Parathyroid adenoma (tissue), 2 donors: ENCODE data around the gene PDE10A.
A peak's percentile ranks its signal among the peaks of the same experiment; 100 is the strongest.

ENCODE experiments used
- H2AFZ ChIP-seq: fragments of 300-600 bp; sonication (generic); one replicate; pipeline ENCODE4 v1.7.0; 2017; ENCODE audit warnings: antibody characterized with exemption, mild to moderate bottlenecking
- H3K27ac ChIP-seq: fragments of 300-600 bp; sonication (generic); one replicate; pipeline ENCODE4 v1.7.0; 2017
- H3K27me3 ChIP-seq: fragments of 300-600 bp; sonication (generic); one replicate; pipeline ENCODE4 v1.7.0; 2017; ENCODE audit warnings: low read length; ENCODE audit not compliant: control insufficient read depth, insufficient read depth
- H3K36me3 ChIP-seq: fragments of 300-600 bp; sonication (generic); one replicate; pipeline ENCODE4 v1.7.0; 2017; ENCODE audit warnings: low read length; ENCODE audit not compliant: control insufficient read depth, insufficient read depth
- H3K4me1 ChIP-seq: fragments of 300-600 bp; sonication (generic); one replicate; pipeline ENCODE4 v1.7.0; 2017; ENCODE audit warnings: control low read depth
- H3K4me2 ChIP-seq: fragments of 300-600 bp; sonication (generic); one replicate; pipeline ENCODE4 v1.7.0; 2017; ENCODE audit warnings: low read length
- H3K4me3 ChIP-seq: fragments of 300-600 bp; sonication (generic); one replicate; pipeline ENCODE4 v1.7.0; 2017; ENCODE audit warnings: low read depth, low read length
- H3K79me2 ChIP-seq: fragments of 300-600 bp; sonication (generic); one replicate; pipeline ENCODE4 v1.7.0; 2017; ENCODE audit warnings: control low read depth
- H3K9ac ChIP-seq: fragments of 300-600 bp; sonication (generic); one replicate; pipeline ENCODE4 v1.7.0; 2017; ENCODE audit warnings: mild to moderate bottlenecking
- H3K9me3 ChIP-seq: fragments of 300-600 bp; sonication (generic); one replicate; pipeline ENCODE4 v1.7.0; 2017; ENCODE audit warnings: low read length; ENCODE audit not compliant: control insufficient read depth
- CTCF ChIP-seq: fragments of 300-600 bp; sonication (generic); IDR thresholded peaks from one replicate; pipeline ENCODE4 v1.7.0; 2017; ENCODE audit warnings: antibody characterized with exemption, mild to moderate bottlenecking
- donor health status: primary hyperparathyroidism.

Gene PDE10A

GRCh38 chr6:165653196-165653595 lies 9.8 kb downstream of the PDE10A start:
- no peaks in the 10 kb centered on the region for H3K36me3 ChIP-seq
- no peak for TF ChIP-seq CTCF
- H3K27ac ChIP-seq = no peak overlapping the region
- no peak overlapping the region for H2AFZ ChIP-seq
- no peaks in the 10 kb centered on the region for H3K79me2 ChIP-seq
- no peaks in the 10 kb centered on the region for H3K27me3 ChIP-seq
- H3K4me2 ChIP-seq = no peak overlapping the region
- no peak overlapping the region for H3K9ac ChIP-seq
- no peak overlapping the region for H3K4me3 ChIP-seq
- no peaks in the 10 kb centered on the region for H3K9me3 ChIP-seq
- H3K4me1 ChIP-seq = no peaks in the 10 kb centered on the region

GRCh38 chr6:165652766-165653165 lies 10.3 kb downstream of the PDE10A start:
- Histone ChIP-seq H2AFZ (no peak overlapping the region), H3K9me3 (no peaks in the 10 kb centered on the region), H3K9ac (no peak overlapping the region), H3K36me3 (no peaks in the 10 kb centered on the region), H3K79me2 (no peaks in the 10 kb centered on the region), H3K27me3 (no peaks in the 10 kb centered on the region), H3K4me1 (no peaks in the 10 kb centered on the region), H3K4me2 (no peak overlapping the region), H3K27ac (no peak overlapping the region), H3K4me3 (no peak overlapping the region)
- TF ChIP-seq CTCF = no peak

GRCh38 chr6:165649166-165650137 lies 13.6 kb downstream of the PDE10A start:
- peak overlapping the region; percentile 2 for H3K27ac ChIP-seq
- no peaks in the 10 kb centered on the region for H3K9me3 ChIP-seq
- no peaks in the 10 kb centered on the region for H3K36me3 ChIP-seq
- peak overlapping the region; percentile 21 for H3K4me2 ChIP-seq
- H2AFZ ChIP-seq = no peak overlapping the region
- no peaks in the 10 kb centered on the region for H3K4me1 ChIP-seq
- no peak for TF ChIP-seq CTCF
- H3K9ac ChIP-seq = no peak overlapping the region
- H3K27me3 ChIP-seq = no peaks in the 10 kb centered on the region
- no peaks in the 10 kb centered on the region for H3K79me2 ChIP-seq
- H3K4me3 ChIP-seq = no peak overlapping the region

GRCh38 chr6:165647041-165647440 lies 16.0 kb downstream of the PDE10A start:
- TF ChIP-seq CTCF = no peak
- Histone ChIP-seq H3K9ac (no peak overlapping the region), H3K4me2 (no peak overlapping the region), H3K4me3 (no peak overlapping the region), H3K36me3 (no peaks in the 10 kb centered on the region), H3K9me3 (no peaks in the 10 kb centered on the region), H3K27ac (peak overlapping the region; percentile 58), H3K4me1 (no peaks in the 10 kb centered on the region), H2AFZ (no peak overlapping the region), H3K27me3 (no peaks in the 10 kb centered on the region), H3K79me2 (no peaks in the 10 kb centered on the region)
